Measurements from ENCODE around the gene UBAP2. TPM values are rescaled to one million over a fixed set of nuclear protein-coding genes. Genes with fewer than 3 reads are reported as not detected.
"Not testable (repeated sequence)": the region's sequence is repeated elsewhere in the genome, so short reads cannot be mapped to it uniquely, and the experiment has no call there.

The UBAP2 gene
- total RNA-seq, 1 experiment from 2014 or later: 56.8 TPM

GRCh38 chr9:34038851-34039250 is 9.8 kb downstream of the UBAP2 start:
- H3K27me3 ChIP-seq (ENCODE audit: low read length); DNase-seq; H3K27ac ChIP-seq (ENCODE audit: low read length): not testable (repeated sequence)

GRCh38 chr9:34037626-34038025 is 11.1 kb downstream of the UBAP2 start:
- Histone ChIP-seq H2AFZ (ENCODE audit: low read length) (no peak overlapping the region), H3K4me1 (ENCODE audit: low read length) (no peaks in the 10 kb centered on the region), H3K36me3 (ENCODE audit: insufficient read depth, low read length) (peaks cover 21% of the 10 kb centered on the region), H3K9me2 (replicated peaks; ENCODE audit: insufficient read depth, low read length) (no peaks in the 10 kb centered on the region), H3K4me3 (ENCODE audit: low read length) (no peak overlapping the region), H3K27me3 (ENCODE audit: low read length) (no peaks in the 10 kb centered on the region), H3K27ac (ENCODE audit: low read length) (no peak overlapping the region), H3K9me3 (ENCODE audit: low read length) (no peaks in the 10 kb centered on the region), H3K79me2 (ENCODE audit: low read length) (peaks cover 83% of the 10 kb centered on the region), H3K4me2 (ENCODE audit: low read depth, low read length, poor library complexity, severe bottlenecking) (no peak overlapping the region), H3K9ac (ENCODE audit: low read length) (no peak overlapping the region), H4K20me1 (ENCODE audit: insufficient read depth, low read depth, low read length) (peaks cover 15% of the 10 kb centered on the region; the same call in 1 of the 2 replicates)
- no peak for DNase-seq

More at GRCh38 chr9:34038851-34039250, 9.8 kb downstream of the UBAP2 start:
- not testable (repeated sequence) for H3K9me3 ChIP-seq (ENCODE audit: low read length); H3K4me2 ChIP-seq (ENCODE audit: low read depth, low read length, poor library complexity, severe bottlenecking); H3K9me2 ChIP-seq (replicated peaks; ENCODE audit: insufficient read depth, low read length); H3K4me3 ChIP-seq (ENCODE audit: low read length); H4K20me1 ChIP-seq (ENCODE audit: insufficient read depth, low read depth, low read length); H2AFZ ChIP-seq (ENCODE audit: low read length); H3K9ac ChIP-seq (ENCODE audit: low read length); H3K4me1 ChIP-seq (ENCODE audit: low read length)
- peaks cover 25% of the 10 kb centered on the region; the same call in 1 of the 2 replicates for H3K36me3 ChIP-seq (ENCODE audit: insufficient read depth, low read length)
- peaks cover 83% of the 10 kb centered on the region for H3K79me2 ChIP-seq (ENCODE audit: low read length)

- no peak overlapping the region for H3K27ac ChIP-seq (ENCODE audit: low read length)
- no peak overlapping the region for H3K4me2 ChIP-seq (ENCODE audit: low read depth, low read length, poor library complexity, severe bottlenecking)
- H3K9ac ChIP-seq (ENCODE audit: low read length): no peak overlapping the region
- H3K9me2 ChIP-seq (replicated peaks; ENCODE audit: insufficient read depth, low read length): no peaks in the 10 kb centered on the region
- H3K9me3 ChIP-seq (ENCODE audit: low read length): no peaks in the 10 kb centered on the region
- H3K4me1 ChIP-seq (ENCODE audit: low read length): no peaks in the 10 kb centered on the region
- no peak for DNase-seq
- H2AFZ ChIP-seq (ENCODE audit: low read length): no peak overlapping the region
- H3K4me3 ChIP-seq (ENCODE audit: low read length): no peak overlapping the region
- H3K36me3 ChIP-seq (ENCODE audit: insufficient read depth, low read length): peaks cover 24% of the 10 kb centered on the region
- peaks cover 23% of the 10 kb centered on the region; the same call in 1 of the 2 replicates for H4K20me1 ChIP-seq (ENCODE audit: insufficient read depth, low read depth, low read length)
- peaks cover 83% of the 10 kb centered on the region for H3K79me2 ChIP-seq (ENCODE audit: low read length)
- no peaks in the 10 kb centered on the region for H3K27me3 ChIP-seq (ENCODE audit: low read length)
Measured at GRCh38 chr9:34036625-34037024, 12.1 kb downstream of the UBAP2 start.

GRCh38 chr9:34035656-34036055 is 13.0 kb downstream of the UBAP2 start:
- DNase-seq: no peak
- peaks cover 23% of the 10 kb centered on the region; the same call in 1 of the 2 replicates for H4K20me1 ChIP-seq (ENCODE audit: insufficient read depth, low read depth, low read length)
- no peak overlapping the region for H2AFZ ChIP-seq (ENCODE audit: low read length)
- no peaks in the 10 kb centered on the region for H3K4me1 ChIP-seq (ENCODE audit: low read length)
- no peak overlapping the region for H3K27ac ChIP-seq (ENCODE audit: low read length)
- H3K9ac ChIP-seq (ENCODE audit: low read length): no peak overlapping the region
- no peaks in the 10 kb centered on the region for H3K27me3 ChIP-seq (ENCODE audit: low read length)
- no peaks in the 10 kb centered on the region for H3K9me2 ChIP-seq (replicated peaks; ENCODE audit: insufficient read depth, low read length)
- no peak overlapping the region for H3K4me2 ChIP-seq (ENCODE audit: low read depth, low read length, poor library complexity, severe bottlenecking)
- peaks cover 20% of the 10 kb centered on the region for H3K36me3 ChIP-seq (ENCODE audit: insufficient read depth, low read length)
- no peak overlapping the region for H3K4me3 ChIP-seq (ENCODE audit: low read length)
- H3K9me3 ChIP-seq (ENCODE audit: low read length): no peaks in the 10 kb centered on the region
- peaks cover 84% of the 10 kb centered on the region for H3K79me2 ChIP-seq (ENCODE audit: low read length)

GRCh38 chr9:34034698-34035065 is 14.0 kb downstream of the UBAP2 start:
- H2AFZ ChIP-seq (ENCODE audit: low read length): no peak overlapping the region
- peaks cover 79% of the 10 kb centered on the region for H3K79me2 ChIP-seq (ENCODE audit: low read length)
- H3K36me3 ChIP-seq (ENCODE audit: insufficient read depth, low read length): peaks cover 17% of the 10 kb centered on the region
- no peak overlapping the region for H3K4me3 ChIP-seq (ENCODE audit: low read length)
- peaks cover 23% of the 10 kb centered on the region; the same call in 1 of the 2 replicates for H4K20me1 ChIP-seq (ENCODE audit: insufficient read depth, low read depth, low read length)
- H3K9me2 ChIP-seq (replicated peaks; ENCODE audit: insufficient read depth, low read length): no peaks in the 10 kb centered on the region
- H3K4me1 ChIP-seq (ENCODE audit: low read length): no peaks in the 10 kb centered on the region
- no peaks in the 10 kb centered on the region for H3K27me3 ChIP-seq (ENCODE audit: low read length)
- no peak overlapping the region for H3K9ac ChIP-seq (ENCODE audit: low read length)
- H3K27ac ChIP-seq (ENCODE audit: low read length): no peak overlapping the region
- DNase-seq: no peak
- no peak overlapping the region for H3K4me2 ChIP-seq (ENCODE audit: low read depth, low read length, poor library complexity, severe bottlenecking)
- no peaks in the 10 kb centered on the region for H3K9me3 ChIP-seq (ENCODE audit: low read length)

GRCh38 chr9:34032631-34033030 is 16.1 kb downstream of the UBAP2 start:
- Histone ChIP-seq H2AFZ (ENCODE audit: low read length) (no peak overlapping the region), H3K27ac (ENCODE audit: low read length) (no peak overlapping the region), H3K4me3 (ENCODE audit: low read length) (no peak overlapping the region), H3K79me2 (ENCODE audit: low read length) (peaks cover 89% of the 10 kb centered on the region), H3K36me3 (ENCODE audit: insufficient read depth, low read length) (peaks cover 20% of the 10 kb centered on the region), H3K4me2 (ENCODE audit: low read depth, low read length, poor library complexity, severe bottlenecking) (no peak overlapping the region), H3K4me1 (ENCODE audit: low read length) (no peaks in the 10 kb centered on the region), H3K9me2 (replicated peaks; ENCODE audit: insufficient read depth, low read length) (no peaks in the 10 kb centered on the region), H3K9ac (ENCODE audit: low read length) (no peak overlapping the region), H3K27me3 (ENCODE audit: low read length) (no peaks in the 10 kb centered on the region), H4K20me1 (ENCODE audit: insufficient read depth, low read depth, low read length) (peaks cover 22% of the 10 kb centered on the region; the same call in 1 of the 2 replicates), H3K9me3 (ENCODE audit: low read length) (no peaks in the 10 kb centered on the region)
- DNase-seq: no peak

GRCh38 chr9:34027845-34028574 is 20.7 kb downstream of the UBAP2 start:
- Histone ChIP-seq H3K4me3 (ENCODE audit: low read length) (no peak overlapping the region), H2AFZ (ENCODE audit: low read length) (no peak overlapping the region), H4K20me1 (ENCODE audit: insufficient read depth, low read depth, low read length) (peaks cover 14% of the 10 kb centered on the region; the same call in 1 of the 2 replicates), H3K36me3 (ENCODE audit: insufficient read depth, low read length) (peaks cover 12% of the 10 kb centered on the region), H3K27me3 (ENCODE audit: low read length) (no peaks in the 10 kb centered on the region), H3K9ac (ENCODE audit: low read length) (no peak overlapping the region), H3K27ac (ENCODE audit: low read length) (no peak overlapping the region), H3K9me2 (replicated peaks; ENCODE audit: insufficient read depth, low read length) (no peaks in the 10 kb centered on the region), H3K4me2 (ENCODE audit: low read depth, low read length, poor library complexity, severe bottlenecking) (no peak overlapping the region), H3K4me1 (ENCODE audit: low read length) (no peaks in the 10 kb centered on the region), H3K79me2 (ENCODE audit: low read length) (peaks cover 90% of the 10 kb centered on the region), H3K9me3 (ENCODE audit: low read length) (no peaks in the 10 kb centered on the region)
- no peak for DNase-seq

GRCh38 chr9:34025811-34026210 is 22.9 kb downstream of the UBAP2 start:
- Histone ChIP-seq H2AFZ (ENCODE audit: low read length) (no peak overlapping the region), H3K4me1 (ENCODE audit: low read length) (no peaks in the 10 kb centered on the region), H3K9me2 (replicated peaks; ENCODE audit: insufficient read depth, low read length) (no peaks in the 10 kb centered on the region), H3K79me2 (ENCODE audit: low read length) (peaks cover 90% of the 10 kb centered on the region), H3K9ac (ENCODE audit: low read length) (no peak overlapping the region), H3K4me2 (ENCODE audit: low read depth, low read length, poor library complexity, severe bottlenecking) (no peak overlapping the region), H4K20me1 (ENCODE audit: insufficient read depth, low read depth, low read length) (peaks cover 4% of the 10 kb centered on the region; the same call in 1 of the 2 replicates), H3K27ac (ENCODE audit: low read length) (no peak overlapping the region), H3K4me3 (ENCODE audit: low read length) (no peak overlapping the region), H3K36me3 (ENCODE audit: insufficient read depth, low read length) (peaks cover 4% of the 10 kb centered on the region; the same call in 1 of the 2 replicates), H3K9me3 (ENCODE audit: low read length) (no peaks in the 10 kb centered on the region), H3K27me3 (ENCODE audit: low read length) (no peaks in the 10 kb centered on the region)
- no peak for DNase-seq

All from Karpas-422 (cell line).